H1 (cell line): ENCODE results near the gene SLC22A2. TPM values are rescaled to one million over a fixed set of nuclear protein-coding genes. Genes with fewer than 3 reads are reported as not detected.

Source experiments
- CTCF ChIA-PET: fragments of 300-600 bp; sonication (Branson Sonifier 250); formaldehyde crosslinking; loops from one replicate; lab custom pipeline; 2021; ENCODE audit not compliant: partially characterized antibody; lab: Charles Lee
- POLR2A ChIA-PET: fragments of 300-600 bp; sonication (Branson Sonifier 250); formaldehyde crosslinking; loops from one replicate; lab custom pipeline; 2021; ENCODE audit warnings: inconsistent platforms; ENCODE audit not compliant: partially characterized antibody; lab: Charles Lee
- DNase-seq, 2 experiments: peaks; one replicate each; pipeline versions ENCODE4 v3.0.0 to v3.0.0-alpha.2; 2010 to 2022; ENCODE audit warnings: low spot score in 2 of 2, low read depth in 1 of 2, mixed read lengths in 1 of 2
- FAIRE-seq: peaks from 2 replicates; lab custom pipeline; 2011; peaks lifted over from hg19 to GRCh38; lab: Jason Lieb, UNC
- H2AFZ ChIP-seq: 2 replicates; pipeline ENCODE4 v1.8.1; 2012; ENCODE audit warnings: low read length, inconsistent platforms
- H2AK5ac ChIP-seq: 2 replicates; pipeline ENCODE4 v1.6.1; 2013; ENCODE audit warnings: low read depth, low read length
- H2BK120ac ChIP-seq: replicated peaks from 2 replicates; pipeline ENCODE3; 2013; ENCODE audit warnings: low read depth, low read length, inconsistent platforms
- H2BK12ac ChIP-seq: 2 replicates; pipeline ENCODE4 v1.6.1; 2013; ENCODE audit warnings: low read depth, low read length
- H2BK15ac ChIP-seq: 2 replicates; pipeline ENCODE4 v1.6.1; 2013; ENCODE audit warnings: low read length
- H2BK20ac ChIP-seq: 2 replicates; pipeline ENCODE4 v1.6.1; 2013; ENCODE audit warnings: low read length
- H2BK5ac ChIP-seq: 2 replicates; pipeline ENCODE4 v1.6.1; 2013; ENCODE audit warnings: low read depth, low read length
- H3K14ac ChIP-seq: 2 replicates; pipeline ENCODE4 v1.6.1; 2013; ENCODE audit warnings: inconsistent platforms; ENCODE audit not compliant: insufficient read length
- H3K18ac ChIP-seq: 2 replicates; pipeline ENCODE4 v1.6.1; 2013; ENCODE audit warnings: low read length; ENCODE audit errors: extremely low read depth
- H3K23ac ChIP-seq: 2 replicates; pipeline ENCODE4 v1.6.1; 2013; ENCODE audit warnings: inconsistent platforms; ENCODE audit not compliant: insufficient read length
- H3K23me2 ChIP-seq: 2 replicates; pipeline ENCODE4 v1.6.1; 2013; ENCODE audit warnings: low read depth, low read length
- H3K27ac ChIP-seq: 2 replicates; pipeline ENCODE4 v1.6.1; 2011; ENCODE audit warnings: low read depth, low read length, inconsistent platforms
- H3K27me3 ChIP-seq, 4 experiments: replicated peaks in 1 of 4; 1 replicate in 1 of 4; 2 replicates in 3 of 4; pipeline versions ENCODE4 v1.6.1 to v1.8.1; 2011 to 2013; ENCODE audit warnings: low read length in 3 of 4, mild to moderate bottlenecking in 3 of 4, inconsistent platforms in 2 of 4, mixed read lengths in 2 of 4, moderate library complexity in 1 of 4; ENCODE audit not compliant: control insufficient read depth in 3 of 4, insufficient read depth in 3 of 4; ENCODE audit errors: extremely low read depth in 1 of 4
- H3K36me3 ChIP-seq, 4 experiments: 2 replicates each; pipeline versions ENCODE4 v1.6.1 to v1.8.1; 2011 to 2013; ENCODE audit warnings: mild to moderate bottlenecking in 4 of 4, low read length in 3 of 4, moderate library complexity in 2 of 4, control low read depth in 1 of 4, inconsistent platforms in 1 of 4; ENCODE audit not compliant: insufficient read depth in 4 of 4, control insufficient read depth in 2 of 4
- H3K4ac ChIP-seq: replicated peaks from 2 replicates; pipeline ENCODE3; 2013; ENCODE audit warnings: low read length, low read depth, mixed read lengths, inconsistent platforms; ENCODE audit not compliant: insufficient read length
- H3K4me1 ChIP-seq, 4 experiments: replicated peaks in 1 of 4; 1 replicate in 1 of 4; 2 replicates in 3 of 4; pipeline versions ENCODE4 v1.6.1 to v1.8.1; 2011 to 2013; ENCODE audit warnings: low read length in 3 of 4, inconsistent platforms in 2 of 4, mixed read lengths in 1 of 4; ENCODE audit not compliant: insufficient read depth in 4 of 4, control insufficient read depth in 3 of 4
- H3K4me2 ChIP-seq, 2 experiments: 2 replicates each; pipeline versions ENCODE4 v1.6.1 to v1.8.1; 2011 to 2013; ENCODE audit warnings: low read depth in 2 of 2, low read length in 2 of 2, control low read depth in 1 of 2, inconsistent platforms in 1 of 2, mild to moderate bottlenecking in 1 of 2; ENCODE audit not compliant: insufficient read depth in 1 of 2
- H3K4me3 ChIP-seq, 4 experiments: fragments of 200-600, 300-600 bp in 1 of 4; sonication (generic), shearing (Covaris generic), sonication (Bioruptor Twin) in 1 of 4; 2 replicates each; pipeline versions ENCODE4 v1.5.1 to v1.8.1; 2011 to 2016; ENCODE audit warnings: low read length in 4 of 4, low read depth in 3 of 4, control low read depth in 2 of 4, inconsistent platforms in 2 of 4, mild to moderate bottlenecking in 2 of 4, mixed read lengths in 1 of 4, moderate library complexity in 1 of 4; ENCODE audit not compliant: insufficient read depth in 2 of 4; ENCODE audit errors: extremely low read depth in 1 of 4
- H3K56ac ChIP-seq: replicated peaks from 2 replicates; pipeline ENCODE3; 2013; ENCODE audit warnings: low read depth, mild to moderate bottlenecking, mixed read lengths, low read length, inconsistent platforms; ENCODE audit not compliant: insufficient read length
- H3K79me1 ChIP-seq: 2 replicates; pipeline ENCODE4 v1.6.1; 2013; ENCODE audit warnings: low read depth, low read length, control low read depth
- H3K79me2 ChIP-seq, 2 experiments: 2 replicates each; pipeline versions ENCODE4 v1.6.1 to v1.8.1; 2012 to 2013; ENCODE audit warnings: low read length in 2 of 2, mild to moderate bottlenecking in 2 of 2, inconsistent platforms in 1 of 2; ENCODE audit not compliant: insufficient read depth in 2 of 2, control insufficient read depth in 1 of 2
- H3K9ac ChIP-seq, 4 experiments: replicated peaks in 1 of 4; 1 replicate in 1 of 4; 2 replicates in 3 of 4; pipeline versions ENCODE4 v1.6.1 to v1.8.1; 2011 to 2013; ENCODE audit warnings: low read depth in 3 of 4, low read length in 3 of 4, control low read depth in 2 of 4, mild to moderate bottlenecking in 2 of 4, moderate library complexity in 2 of 4, inconsistent platforms in 1 of 4; ENCODE audit errors: extremely low read depth in 1 of 4
- H3K9me3 ChIP-seq, 2 experiments: 2 replicates each; pipeline versions ENCODE4 v1.6.1 to v1.8.1; 2012 to 2013; ENCODE audit warnings: mild to moderate bottlenecking in 2 of 2, moderate library complexity in 2 of 2, control low read depth in 1 of 2, inconsistent platforms in 1 of 2, low read depth in 1 of 2, low read length in 1 of 2, mixed read lengths in 1 of 2; ENCODE audit not compliant: insufficient read depth in 2 of 2
- H4K20me1 ChIP-seq, 2 experiments: replicated peaks in 1 of 2; 2 replicates each; pipeline versions ENCODE3 to v1.8.1; 2011 to 2013; ENCODE audit warnings: inconsistent platforms in 2 of 2, low read length in 2 of 2, mild to moderate bottlenecking in 1 of 2; ENCODE audit not compliant: insufficient read depth in 2 of 2, control insufficient read depth in 1 of 2
- H4K5ac ChIP-seq: 2 replicates; pipeline ENCODE4 v1.6.1; 2013; ENCODE audit warnings: low read length, low read depth, mixed read lengths, inconsistent platforms; ENCODE audit not compliant: insufficient read length
- H4K8ac ChIP-seq: 2 replicates; pipeline ENCODE4 v1.8.0; 2013; ENCODE audit warnings: mild to moderate bottlenecking, moderate library complexity, low read length, inconsistent platforms; ENCODE audit not compliant: insufficient read depth; ENCODE audit errors: extremely low read depth
- H4K91ac ChIP-seq: replicated peaks from 2 replicates; pipeline ENCODE3; 2013; ENCODE audit warnings: low read length, mixed read lengths, inconsistent platforms; ENCODE audit not compliant: insufficient read length
- GTF2F1 ChIP-seq: IDR thresholded peaks from 2 replicates; pipeline ENCODE4 v1.6.1; 2012; ENCODE audit warnings: low read depth, low read length, improper control_type of control experiment, borderline replicate concordance
- WGBS, 2 experiments: shearing (Covaris generic) in 1 of 2; methylation state at CpG; one replicate each; pipeline versions ENCODE4 v1.1.6 to v1.1.7; 2013 to 2015; ENCODE audit warnings: low lambda C conversion rate in 2 of 2, mixed read lengths in 2 of 2, inconsistent platforms in 1 of 2, low coverage in 1 of 2, missing lambda C conversion rate in 1 of 2; ENCODE audit not compliant: insufficient replicate concordance in 2 of 2, insufficient coverage in 1 of 2, insufficient read length in 1 of 2; ENCODE audit errors: extremely low coverage in 1 of 2, missing lambda C conversion rate in 1 of 2; 5-methylcytosine and 5-hydroxymethylcytosine counted together
- polyA plus RNA-seq, 7 experiments: library from polyadenylated mRNA; depleted of rRNA in 3 of 7; stranded (reverse) in 5 of 7; unstranded in 2 of 7; fragments of >200 nt in 5 of 7; fragments of 200-250 nt in 2 of 7; gene quantifications; 1 replicate in 5 of 7; 2 replicates in 1 of 7; 4 replicates in 1 of 7; pipeline versions ENCODE4 v1.2.1 to v1.2.3, GENCODE V29; 2011 to 2013; ENCODE audit warnings: missing spikeins in 2 of 7, mixed read lengths in 2 of 7
- total RNA-seq: library from RNA; stranded (reverse); fragmentation: NEBNext Ultra II Directional; extraction: Animal tissue kit (Norgen Biotek cat#: 25700); gene quantifications from 2 replicates; pipeline ENCODE4 v1.2.1, GENCODE V29; 2021
- TF ChIP-seq, protein P1 (sequence below): IDR thresholded peaks from 2 replicates; pipeline ENCODE4 v1.6.1; 2011; ENCODE audit warnings: low read length, improper control_type of control experiment

The SLC22A2 gene
- total and polyA plus RNA-seq, 2 of the 8 experiments (the other 6 are each of a cell fraction or from before 2014, with no cell fraction given): 0.23 to 1.4 TPM

DNA sequence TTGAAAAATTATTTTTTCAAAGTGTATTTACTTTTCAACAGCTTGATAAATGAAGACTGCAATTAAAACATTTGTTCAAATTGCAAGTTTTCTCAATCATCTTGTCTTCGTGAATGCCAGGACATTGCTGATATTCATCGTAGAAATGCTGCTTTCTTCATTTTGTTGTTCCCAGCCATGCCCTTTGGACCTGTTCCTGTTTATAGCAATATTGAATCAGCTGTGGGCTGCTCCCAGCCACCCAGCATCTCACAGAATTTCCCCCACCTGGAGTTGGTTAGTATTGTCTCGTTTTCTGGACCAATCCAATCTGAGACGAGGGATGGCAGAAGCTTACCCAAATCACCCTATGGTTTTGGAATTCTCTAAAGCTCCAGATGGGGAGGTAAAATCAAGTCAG is 40.8 kb downstream of the SLC22A2 start:
- H3K4me2 ChIP-seq: no peak overlapping the region
- no peaks in the 10 kb centered on the region; the same call in 1 of the 2 replicates for H3K23me2 ChIP-seq
- H3K4me3 ChIP-seq: no peak overlapping the region
- no peak overlapping the region for H2BK5ac ChIP-seq
- H3K23ac ChIP-seq: no peak overlapping the region
- H2AK5ac ChIP-seq: no peak overlapping the region
- TF ChIP-seq GTF2F1: no peak
- TF ChIP-seq, protein P1, sequence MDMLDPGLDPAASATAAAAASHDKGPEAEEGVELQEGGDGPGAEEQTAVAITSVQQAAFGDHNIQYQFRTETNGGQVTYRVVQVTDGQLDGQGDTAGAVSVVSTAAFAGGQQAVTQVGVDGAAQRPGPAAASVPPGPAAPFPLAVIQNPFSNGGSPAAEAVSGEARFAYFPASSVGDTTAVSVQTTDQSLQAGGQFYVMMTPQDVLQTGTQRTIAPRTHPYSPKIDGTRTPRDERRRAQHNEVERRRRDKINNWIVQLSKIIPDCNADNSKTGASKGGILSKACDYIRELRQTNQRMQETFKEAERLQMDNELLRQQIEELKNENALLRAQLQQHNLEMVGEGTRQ: no peak
- TF ChIP-seq, all 59 proteins: peak for 0
- no peak overlapping the region for H2AFZ ChIP-seq
- H3K4me1 ChIP-seq: peaks cover 2 to 11% (median 8%) of the 10 kb centered on the region in 4 experiments; a peak in 3 of 7 replicates
- no peak overlapping the region for H4K91ac ChIP-seq
- no peak overlapping the region for H3K14ac ChIP-seq
- peaks cover 0 to 8% of the 10 kb centered on the region in 2 experiments; a peak in 1 of 4 replicates for H3K79me2 ChIP-seq
- H3K27ac ChIP-seq: no peak overlapping the region
- no peak overlapping the region for H3K56ac ChIP-seq
- no peak overlapping the region for H4K5ac ChIP-seq
- H3K18ac ChIP-seq: no peak overlapping the region
- POLR2A ChIA-PET: no interaction called here
- CTCF ChIA-PET: interaction anchor here (0.9 kb wide), 1 partner anchor 217 kb away, joined by 3 read pairs; no protein-coding TSS in a partner anchor
- H3K27me3 ChIP-seq: no peaks in the 10 kb centered on the region
- H3K79me1 ChIP-seq: no peaks in the 10 kb centered on the region
- no peaks in the 10 kb centered on the region for H3K36me3 ChIP-seq
- no peak overlapping the region for H2BK20ac ChIP-seq
- WGBS, 2 experiments: 93% methylated on average over 4 of the region's 4 CpGs; no CpG with 5 or more reads in 1 of the 2 experiments
- no peak overlapping the region for H2BK15ac ChIP-seq
- H4K8ac ChIP-seq: no peak overlapping the region
- DNase-seq: no peak
- H2BK120ac ChIP-seq: no peak overlapping the region
- H3K9ac ChIP-seq: no peak overlapping the region
- H4K20me1 ChIP-seq: no peaks in the 10 kb centered on the region
- no peak overlapping the region for H2BK12ac ChIP-seq
- H3K9me3 ChIP-seq: peaks cover 11 to 19% of the 10 kb centered on the region in 2 experiments
- no peak for FAIRE-seq
- no peak overlapping the region for H3K4ac ChIP-seq
